Retina (tissue), 1 donor: ENCODE results near the gene KY.

Source experiments
- DNase-seq: peaks from one replicate; pipeline ENCODE4 v3.0.0-alpha.2; 2016

The KY gene, protein sequence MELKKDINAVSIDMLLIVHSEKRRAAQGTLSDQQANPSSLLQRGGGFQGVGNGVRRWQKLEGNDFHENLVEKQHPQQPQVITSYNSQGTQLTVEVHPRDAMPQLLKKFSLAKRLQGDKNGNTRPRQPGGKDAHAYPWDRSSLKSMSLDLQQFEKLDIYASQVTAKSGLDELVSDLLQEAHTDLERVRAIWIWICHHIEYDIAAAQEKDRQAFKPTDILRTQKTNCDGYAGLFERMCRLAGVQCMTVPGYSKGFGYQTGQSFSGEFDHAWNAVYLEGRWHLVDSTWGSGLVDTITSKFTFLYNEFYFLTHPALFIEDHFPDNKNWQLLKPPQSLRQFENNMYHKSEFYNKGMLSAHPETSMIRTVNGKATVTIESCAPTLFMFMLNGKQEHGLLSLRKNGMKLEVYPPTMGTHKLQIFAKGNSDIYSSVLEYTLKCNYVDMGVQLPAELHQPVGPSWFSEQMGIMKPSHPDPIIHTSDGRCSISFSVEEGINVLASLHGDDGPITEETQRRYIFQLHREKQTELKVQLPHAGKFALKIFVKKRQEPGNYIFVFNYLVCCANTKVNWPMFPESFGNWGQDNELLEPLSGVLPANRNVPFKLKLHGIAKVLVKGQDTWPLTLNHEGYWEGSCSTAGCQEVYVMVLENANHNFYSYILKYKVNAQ

DNA sequence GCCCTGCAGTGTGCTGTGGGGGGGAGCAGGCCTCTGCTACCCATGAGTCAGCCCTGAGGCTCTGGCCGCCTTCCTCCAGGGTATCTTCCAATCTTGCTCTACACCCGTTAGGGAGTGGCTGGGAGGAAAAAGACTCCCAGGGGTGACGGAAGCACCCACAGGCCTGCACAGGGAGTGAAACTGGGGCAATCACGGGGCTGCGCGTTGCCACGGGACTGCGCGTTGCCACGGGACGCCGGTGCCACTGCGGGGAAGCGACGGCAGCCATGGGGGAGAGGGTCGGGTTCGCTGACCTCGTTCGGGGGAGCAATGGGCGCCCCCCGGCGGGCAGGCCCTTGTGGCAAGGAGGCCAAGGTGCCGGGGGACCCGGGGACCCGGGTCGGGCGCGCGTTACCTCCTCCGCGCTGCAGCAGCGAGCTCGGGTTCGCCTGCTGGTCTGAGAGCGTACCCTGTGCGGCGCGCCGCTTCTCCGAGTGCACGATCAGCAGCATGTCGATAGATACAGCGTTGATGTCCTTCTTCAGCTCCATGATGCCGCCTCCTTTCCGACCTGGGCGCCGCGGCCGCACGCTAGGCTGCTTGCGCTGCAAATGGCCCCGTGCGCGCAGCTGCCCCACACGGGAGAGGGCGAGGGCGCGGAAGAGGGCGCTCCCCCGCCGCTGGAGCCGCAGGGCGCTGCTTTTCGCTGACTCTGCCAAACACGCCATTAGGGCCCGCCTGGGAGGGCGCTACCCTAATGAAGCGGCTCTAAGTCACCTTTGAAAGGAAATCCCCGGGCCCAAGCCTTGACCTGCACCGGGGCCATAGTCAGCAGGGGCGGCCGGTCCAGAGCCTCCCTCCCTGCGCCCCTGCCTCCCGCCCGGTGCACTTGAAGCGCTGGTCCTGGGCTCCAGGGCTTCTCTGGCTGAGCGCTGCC is at the start of gene KY:
Gene KY (minus strand): TSS at position 592 of the 916 bp plus-strand sequence. CDS start 62 bp downstream, at position 530.
- DNase-seq: peak; percentile 92

GRCh38 chr3:134699721-134700120 is 48.9 kb upstream of the KY start:
- no peak for DNase-seq

DNA sequence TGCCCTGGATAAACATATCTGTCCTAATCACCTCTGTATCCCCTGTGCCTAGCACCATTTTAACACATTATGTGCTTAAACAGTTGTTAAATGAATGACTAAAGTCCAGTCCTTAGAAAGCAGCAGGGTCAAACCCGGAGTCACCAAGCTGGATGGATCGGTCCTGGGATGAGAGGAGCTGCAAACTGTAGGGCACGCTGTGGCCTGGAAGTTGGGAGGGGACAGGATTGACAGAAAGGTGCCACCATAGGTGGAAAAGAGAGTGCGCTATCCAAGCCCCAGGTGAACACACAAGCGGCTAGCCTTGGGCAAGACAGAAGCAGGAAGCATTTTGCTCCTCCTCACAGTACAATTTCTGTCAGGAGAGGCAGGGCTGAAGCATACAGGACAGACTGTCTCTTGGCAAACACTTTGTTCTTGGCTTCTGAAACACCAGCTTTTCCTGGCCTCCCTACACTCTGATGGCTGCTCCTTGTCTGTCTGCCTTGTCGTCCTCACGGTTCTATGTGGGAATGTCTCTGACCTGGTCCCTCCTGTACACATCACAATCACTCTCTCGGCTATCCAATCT is 48.4 kb upstream of the KY start:
- DNase-seq: no peak

DNA sequence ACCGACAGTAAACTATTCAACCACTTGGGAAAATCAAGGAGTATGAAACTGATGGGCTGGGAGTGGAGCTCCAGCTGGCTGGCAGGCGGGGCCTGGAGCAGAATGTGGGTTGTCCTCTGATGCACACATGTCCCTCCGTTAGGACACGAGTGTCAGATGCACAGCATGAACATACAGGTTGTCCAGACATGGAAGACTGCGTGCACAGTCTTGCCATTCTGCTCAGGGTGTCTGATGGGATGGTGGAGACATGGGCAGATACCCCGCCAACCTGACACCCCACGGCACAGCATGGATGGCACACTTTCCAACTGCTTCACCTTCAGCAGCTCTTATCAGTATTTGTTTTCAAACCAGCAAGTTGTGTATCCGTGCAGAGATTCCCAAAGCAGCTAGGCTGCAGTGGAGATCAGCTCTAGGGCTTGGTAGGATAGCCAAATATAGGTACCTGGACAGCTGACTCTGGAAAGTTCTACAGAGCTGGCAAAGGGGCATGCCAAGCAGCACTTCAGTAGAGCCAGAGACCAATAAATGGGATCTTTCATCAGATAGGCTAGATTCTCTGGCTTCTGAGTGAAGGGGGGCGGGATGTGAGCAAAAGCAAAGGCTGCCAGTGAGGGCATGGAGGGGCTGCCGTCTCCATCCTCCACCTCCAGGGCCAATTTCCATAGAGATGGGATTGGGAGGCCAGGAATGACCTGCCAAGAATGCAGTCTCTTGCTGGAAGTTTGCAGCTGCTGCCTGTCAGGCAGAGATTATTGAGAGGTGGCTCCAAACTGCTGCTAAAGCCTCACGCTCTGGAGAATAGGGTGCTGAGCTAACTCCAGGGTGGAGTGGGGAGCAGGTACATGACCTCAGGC is 47.2 kb upstream of the KY start:
- no peak for DNase-seq

DNA sequence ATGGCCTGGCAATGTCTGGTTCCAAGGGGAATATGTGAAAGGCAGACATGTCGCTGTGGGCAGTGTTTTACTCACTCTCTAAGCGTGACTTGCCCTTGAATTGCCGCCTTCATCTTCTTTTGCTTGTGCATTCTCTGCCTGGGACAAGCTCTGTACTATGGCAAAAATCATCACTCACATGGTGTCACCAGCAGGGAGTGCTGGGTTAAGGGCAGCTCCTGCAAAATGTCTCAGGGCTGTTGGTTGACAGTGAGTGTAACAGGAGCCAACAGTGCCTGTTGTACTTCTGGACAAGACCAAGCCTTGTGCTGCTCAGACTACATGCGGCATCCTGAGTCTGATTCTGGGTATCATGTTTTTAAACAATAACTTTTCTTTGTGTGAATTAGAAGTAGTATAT is 45.3 kb upstream of the KY start:
- DNase-seq: no peak

DNA sequence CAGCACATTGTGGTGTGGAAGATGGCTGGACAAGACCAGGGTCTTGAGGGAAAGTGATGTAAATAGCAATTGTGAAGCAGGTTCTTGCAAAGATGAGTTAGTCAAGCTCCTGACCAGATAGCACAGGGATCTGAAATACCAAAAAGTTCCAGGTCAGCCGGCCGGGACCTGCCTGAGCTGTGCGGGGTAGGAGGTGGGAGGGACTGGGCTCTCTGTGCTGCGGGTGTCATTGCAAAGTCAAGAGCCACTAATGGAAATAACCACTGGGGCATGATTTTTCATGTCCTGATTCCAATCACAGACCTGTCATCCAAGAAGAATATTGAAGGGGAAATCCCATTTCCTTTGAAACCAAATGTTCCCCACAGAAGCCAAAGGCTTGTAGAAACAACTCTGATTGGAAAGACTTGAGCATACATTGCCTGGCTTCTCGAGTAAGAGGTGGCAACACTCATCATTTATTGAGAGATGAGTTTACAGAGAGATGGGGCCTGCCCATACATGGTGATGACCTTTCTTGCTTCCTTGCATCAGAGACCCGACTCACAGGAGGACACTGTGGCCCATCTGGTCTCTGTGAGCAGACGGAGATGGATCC is 44.2 kb upstream of the KY start:
- peak; percentile 21 for DNase-seq

DNA sequence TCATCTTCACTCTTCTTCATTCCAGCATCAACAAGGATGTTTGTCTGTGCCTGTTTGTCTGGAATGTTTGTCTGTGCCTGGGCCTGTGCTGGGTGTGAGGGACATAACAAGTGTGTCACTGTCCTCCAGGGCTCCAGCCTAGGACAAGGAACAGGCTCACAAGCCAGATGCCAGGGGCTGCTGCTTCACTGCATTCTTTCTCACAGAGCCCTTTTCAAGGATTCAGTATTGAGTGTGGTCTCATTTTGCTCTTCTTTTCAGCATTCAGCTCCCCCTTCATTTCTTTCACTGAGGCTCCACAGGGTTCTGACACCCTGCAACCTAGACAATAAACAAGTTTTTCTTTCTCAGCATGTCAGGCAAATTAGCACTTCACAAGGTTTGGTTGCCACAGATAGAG is 43.6 kb upstream of the KY start:
- DNase-seq: peak; percentile 21

- DNase-seq: no peak
Observed at GRCh38 chr3:134693804-134694203, 43.0 kb upstream of the KY start.

DNA sequence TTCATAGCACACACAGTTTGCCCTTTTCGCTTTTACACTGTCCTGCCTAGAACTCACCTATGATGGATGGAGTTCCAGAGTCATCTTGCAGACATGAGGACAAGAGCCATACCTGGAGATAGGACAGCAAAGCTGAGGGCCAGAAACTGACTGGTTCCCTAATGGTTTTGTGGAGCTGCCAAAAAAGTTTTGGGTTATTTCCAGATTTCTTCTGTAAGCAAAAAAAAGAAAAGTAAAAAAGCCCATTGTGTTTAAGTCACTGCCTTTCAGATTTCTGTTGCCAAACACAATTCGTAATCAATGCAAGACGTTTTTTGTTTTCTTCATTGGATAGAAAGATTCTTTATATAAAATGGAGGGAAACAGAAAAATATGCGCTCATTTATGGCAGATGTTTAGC is 42.4 kb upstream of the KY start:
- DNase-seq: no peak

- no peak for DNase-seq
Observed at GRCh38 chr3:134690226-134690625, 39.4 kb upstream of the KY start.

GRCh38 chr3:134687642-134688041 is 36.8 kb upstream of the KY start:
- no peak for DNase-seq

DNA sequence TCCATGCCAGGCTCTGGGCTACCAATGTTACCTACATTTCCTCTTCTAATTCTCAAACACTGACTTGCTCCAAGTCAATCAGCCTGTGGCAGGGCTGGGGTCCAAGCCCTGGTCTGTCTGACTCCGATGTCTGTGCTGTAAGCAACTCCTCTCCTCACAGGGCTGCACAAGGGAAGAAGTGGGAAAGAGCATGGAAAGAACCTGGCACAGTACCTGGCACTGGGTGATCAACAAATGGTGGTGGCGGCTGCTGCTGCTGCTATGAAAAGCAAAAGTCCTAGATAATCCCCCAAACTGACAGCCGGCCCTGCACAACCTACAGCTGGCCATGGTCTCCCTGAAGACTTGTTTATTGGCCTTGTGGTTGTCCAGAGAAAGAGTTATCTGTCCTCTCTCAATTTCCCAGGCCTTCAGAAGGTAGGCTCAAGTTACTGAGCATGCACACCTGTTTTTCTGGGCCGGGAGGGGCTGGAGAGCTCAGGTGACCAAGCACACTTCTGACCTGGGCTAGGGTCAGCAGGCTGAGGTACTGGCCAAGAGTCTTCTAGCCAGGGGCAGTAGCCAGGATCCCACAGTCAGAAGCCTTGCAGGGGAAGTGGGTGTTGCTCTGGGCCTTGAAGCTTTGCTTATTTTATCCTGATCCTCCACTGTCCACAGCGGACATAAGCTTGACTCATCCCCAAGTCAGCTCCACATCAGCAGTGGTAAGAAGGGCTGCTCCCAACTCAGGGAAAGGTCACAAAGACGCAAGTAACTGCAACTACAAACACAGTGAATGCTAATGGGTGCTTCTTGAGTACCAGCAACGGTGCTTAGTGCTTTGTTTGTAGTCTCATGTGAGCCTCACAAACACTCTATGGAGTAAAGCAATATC is 35.3 kb upstream of the KY start:
- DNase-seq: no peak

- no peak for DNase-seq
Observed at GRCh38 chr3:134682196-134682880, 31.5 kb upstream of the KY start.

GRCh38 chr3:134681522-134681900 is 30.7 kb upstream of the KY start:
- no peak for DNase-seq

DNA sequence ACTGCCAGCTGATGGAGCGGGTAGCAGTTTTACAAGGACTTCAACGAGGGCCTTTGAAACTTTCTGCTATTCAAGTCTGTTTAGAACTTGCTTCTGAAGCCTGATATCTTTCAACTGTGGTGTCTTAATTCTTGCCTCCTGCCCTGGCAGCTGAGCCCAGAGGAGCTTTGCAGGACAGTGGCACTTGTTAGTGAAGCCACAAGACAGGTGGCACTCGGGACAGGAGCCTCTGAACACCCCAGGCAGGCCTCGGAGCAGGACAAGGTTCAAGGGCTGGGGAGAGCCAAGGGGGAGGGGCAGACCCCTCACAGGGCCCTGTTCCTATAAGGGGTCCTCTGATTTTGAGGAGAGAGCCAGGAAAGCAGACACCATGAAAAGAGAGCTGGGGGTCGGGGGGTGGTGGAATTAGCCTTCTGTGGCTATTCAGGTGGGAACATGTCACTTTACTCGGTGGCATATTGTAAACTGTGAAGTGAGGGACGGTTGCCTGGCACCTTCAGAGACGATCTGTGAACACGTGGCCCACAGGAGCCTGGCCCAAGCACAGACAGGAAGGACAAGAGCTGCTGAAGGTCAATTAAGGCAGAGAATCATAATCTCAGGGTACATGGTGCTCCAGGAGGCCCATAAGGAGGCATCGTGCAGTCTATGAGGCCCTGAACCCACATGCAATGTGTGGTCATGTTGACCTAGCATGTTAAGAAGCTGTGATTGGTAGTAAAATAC is 30.1 kb upstream of the KY start:
- DNase-seq: no peak

- no peak for DNase-seq
Observed at GRCh38 chr3:134677987-134678308, 27.1 kb upstream of the KY start.

DNA sequence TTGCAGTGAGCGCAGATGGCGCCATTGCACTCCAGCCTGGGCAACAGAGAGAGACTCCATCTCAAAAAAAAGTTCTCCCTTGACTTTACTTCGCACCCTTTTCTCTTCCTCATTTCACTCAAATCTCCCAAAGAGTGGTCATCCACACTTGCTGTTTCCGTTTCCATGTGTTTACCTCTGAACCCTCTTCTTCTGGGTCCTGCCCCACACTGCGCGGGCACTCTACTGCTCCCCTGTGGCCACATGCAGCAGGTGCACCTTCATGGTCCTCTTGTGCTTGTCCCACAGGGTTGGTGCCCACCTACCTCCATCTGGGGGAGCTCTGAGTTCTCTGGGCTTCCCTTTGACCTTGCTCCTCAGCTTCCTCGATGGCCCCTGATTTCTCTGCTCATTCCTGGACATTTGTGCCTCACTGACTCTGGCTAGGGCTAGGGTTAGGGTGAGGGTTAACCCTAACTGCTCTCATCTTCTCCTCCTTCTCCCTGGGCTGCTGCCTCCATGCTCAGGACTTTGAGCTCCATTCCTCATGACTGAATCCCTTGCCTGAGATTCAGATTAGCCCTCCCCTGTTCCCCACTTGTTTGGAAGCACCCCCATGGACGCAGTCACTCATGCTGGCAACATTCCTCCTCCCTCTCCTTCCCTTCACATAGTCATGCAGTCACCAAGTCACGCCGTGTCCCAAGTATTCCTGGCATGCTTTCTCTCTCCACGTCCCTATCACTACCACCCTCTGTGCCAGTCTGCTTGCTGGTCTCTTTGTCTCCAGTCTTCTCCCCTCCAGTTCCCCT is 26.6 kb upstream of the KY start:
- DNase-seq: no peak

- DNase-seq: no peak
Observed at GRCh38 chr3:134675726-134676256, 25.0 kb upstream of the KY start.
